ENCODE results near the gene DLG1. TPM values are rescaled to one million over a fixed set of nuclear protein-coding genes. Genes with fewer than 3 reads are reported as not detected.

Gene DLG1
- polyA plus RNA-seq, 3 donors: 84.9 to 90.7 (median 85.5) TPM

DNA sequence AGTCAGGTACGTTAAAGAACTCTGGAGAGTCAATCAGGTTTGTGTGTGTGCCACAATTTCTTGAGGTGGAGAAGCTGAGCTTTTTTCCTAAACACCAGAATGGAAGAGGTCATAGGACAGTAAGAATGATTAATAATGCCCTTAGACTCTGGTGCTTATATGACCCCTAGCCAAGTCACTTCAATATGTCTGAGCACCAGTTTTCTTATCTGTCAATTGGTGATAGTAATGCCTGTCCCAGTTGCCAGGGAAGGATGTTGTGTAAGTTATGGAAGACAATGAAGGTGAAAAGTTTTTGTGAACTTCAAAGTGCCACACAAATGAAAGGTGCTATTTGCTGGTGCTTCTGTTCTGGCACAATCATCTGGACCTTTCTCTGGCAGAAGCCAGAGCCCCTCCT lies 22.2 kb upstream of the DLG1 start:
- no peak for DNase-seq (ENCODE audit: low read depth in 3 of 3, low spot score in 2 of 3)

DNA sequence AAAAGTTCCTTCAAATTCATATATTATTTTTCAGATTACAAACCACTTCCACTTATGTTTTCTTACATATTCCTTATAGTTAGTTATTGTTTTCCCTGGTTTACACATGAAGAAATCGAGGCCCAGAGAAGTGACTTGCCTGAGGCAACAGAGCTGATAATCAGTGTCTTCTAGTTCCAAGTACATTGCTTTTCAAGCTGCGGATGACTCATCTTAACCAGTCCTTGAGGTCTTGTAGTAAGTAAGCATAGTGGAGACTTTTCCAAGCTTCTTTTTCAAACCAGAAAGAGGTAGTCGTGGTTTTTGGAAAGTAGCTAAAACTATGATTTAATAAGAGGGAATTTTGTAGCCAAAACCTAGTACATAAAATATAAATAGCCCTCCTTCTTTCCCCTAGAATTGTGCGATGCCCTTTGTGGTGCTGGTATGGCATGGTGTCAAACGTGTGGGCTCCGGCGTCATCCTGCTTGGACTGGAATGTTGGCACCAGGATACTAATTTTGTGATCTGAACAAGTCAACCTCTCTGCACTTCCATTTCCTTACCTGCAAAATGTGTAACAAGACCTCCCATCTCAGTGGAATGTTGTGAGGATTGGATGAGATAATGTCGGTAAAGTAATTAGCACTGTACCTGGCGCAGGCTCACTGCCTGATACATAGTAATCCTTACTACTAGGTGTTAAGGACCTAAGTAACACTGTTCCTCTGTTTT lies 19.0 kb upstream of the DLG1 start:
- DNase-seq (ENCODE audit: low read depth in 3 of 3, low spot score in 2 of 3): no peak

DNA sequence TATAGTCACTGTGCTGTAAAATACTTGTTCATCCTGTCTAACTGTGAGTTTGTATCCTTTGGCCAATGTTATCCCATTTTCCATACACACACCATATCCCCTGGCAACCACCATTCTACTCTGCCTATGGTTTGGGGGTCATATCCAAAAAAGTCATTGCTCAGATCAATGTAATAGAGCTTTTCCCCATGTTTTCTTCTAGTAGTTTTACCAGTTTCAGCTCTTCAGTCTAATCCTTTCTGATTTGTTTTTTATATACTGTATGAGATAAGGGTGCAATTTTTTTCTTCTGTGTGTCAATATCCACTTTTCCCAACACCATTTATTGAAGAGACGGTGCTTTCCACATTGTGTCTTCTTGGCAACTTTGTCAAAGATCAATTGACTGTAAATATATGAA lies 14.0 kb upstream of the DLG1 start:
- DNase-seq (ENCODE audit: low read depth in 3 of 3, low spot score in 2 of 3): no peak

DNA sequence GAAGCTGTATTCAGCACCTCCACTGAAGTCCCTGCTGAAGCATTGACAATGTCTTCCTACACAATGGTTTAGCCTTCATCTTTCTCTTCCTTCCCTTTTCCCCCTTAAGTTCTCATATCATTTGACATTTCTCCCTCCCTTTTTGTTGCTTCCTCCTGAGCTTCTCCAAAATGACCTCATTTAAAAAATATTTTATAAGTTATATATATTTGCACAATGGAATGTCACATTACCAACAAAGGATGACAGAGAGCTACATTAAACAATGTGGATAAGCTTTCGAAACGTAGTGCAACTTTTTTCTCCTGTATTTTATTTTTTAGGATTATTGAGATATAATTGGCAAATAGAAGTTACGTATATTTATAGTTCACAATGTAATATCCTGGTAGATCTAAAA lies 13.2 kb upstream of the DLG1 start:
- no peak for DNase-seq (ENCODE audit: low read depth in 3 of 3, low spot score in 2 of 3)

DNA sequence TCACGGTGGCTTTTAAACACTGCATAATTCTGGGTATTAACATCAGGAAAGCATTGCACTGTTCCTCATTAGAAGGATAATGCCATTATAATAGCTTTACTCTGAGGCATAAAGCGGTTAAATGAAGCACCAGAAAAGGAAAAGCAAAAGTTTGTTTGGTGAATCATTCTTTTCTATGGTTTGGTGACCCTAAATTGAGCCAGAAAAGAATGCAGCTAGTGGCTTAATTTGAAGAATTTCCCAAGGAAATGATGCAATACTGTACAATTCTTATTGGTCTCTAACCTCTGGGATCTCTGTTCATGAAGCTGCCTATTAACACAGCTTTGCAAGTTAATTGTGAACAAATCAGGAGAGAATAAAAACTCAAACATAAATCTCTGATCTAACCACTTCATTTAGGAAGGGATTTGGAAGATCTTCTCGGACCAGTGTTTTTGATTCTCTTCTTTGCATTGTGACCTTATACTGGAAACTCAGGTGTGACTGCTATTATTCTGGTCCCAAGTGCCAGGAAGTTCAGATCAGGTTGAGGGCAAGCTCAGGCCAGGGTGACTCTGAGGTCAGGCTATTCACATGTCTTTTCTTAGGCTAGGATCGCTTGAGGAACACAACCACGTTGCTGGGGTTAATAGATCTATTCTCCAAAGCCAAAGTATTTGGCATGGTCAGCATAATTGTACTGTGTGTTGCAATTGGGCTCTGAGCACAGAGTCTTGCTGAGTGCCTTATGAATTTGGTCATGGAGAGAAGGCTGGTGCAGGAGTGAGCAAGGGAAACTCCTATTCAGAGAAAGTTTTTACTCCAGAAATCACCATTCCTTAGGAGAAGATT lies 11.3 kb upstream of the DLG1 start:
- DNase-seq (ENCODE audit: low read depth in 3 of 3, low spot score in 2 of 3): no peak

DNA sequence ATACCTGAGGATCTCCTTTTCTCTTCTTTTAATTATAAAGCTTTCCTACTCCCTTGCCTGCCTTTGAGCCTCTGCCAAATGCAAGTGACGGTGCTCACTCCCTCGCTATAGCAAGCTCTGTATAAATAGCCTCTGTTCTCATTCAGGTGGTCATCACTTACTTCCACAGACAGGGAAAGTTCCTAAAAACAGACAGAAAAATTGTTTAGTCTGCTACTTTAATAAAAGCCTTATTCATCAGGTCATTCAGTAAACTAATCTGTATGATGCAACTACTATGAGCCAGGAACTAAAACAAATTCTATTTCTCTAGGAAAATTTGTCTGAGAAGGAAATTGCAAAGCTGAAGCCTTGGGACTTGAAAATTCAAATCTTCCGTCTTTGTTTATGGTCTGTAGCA lies 10.2 kb upstream of the DLG1 start:
- DNase-seq (ENCODE audit: low read depth in 3 of 3, low spot score in 2 of 3): no peak

DNA sequence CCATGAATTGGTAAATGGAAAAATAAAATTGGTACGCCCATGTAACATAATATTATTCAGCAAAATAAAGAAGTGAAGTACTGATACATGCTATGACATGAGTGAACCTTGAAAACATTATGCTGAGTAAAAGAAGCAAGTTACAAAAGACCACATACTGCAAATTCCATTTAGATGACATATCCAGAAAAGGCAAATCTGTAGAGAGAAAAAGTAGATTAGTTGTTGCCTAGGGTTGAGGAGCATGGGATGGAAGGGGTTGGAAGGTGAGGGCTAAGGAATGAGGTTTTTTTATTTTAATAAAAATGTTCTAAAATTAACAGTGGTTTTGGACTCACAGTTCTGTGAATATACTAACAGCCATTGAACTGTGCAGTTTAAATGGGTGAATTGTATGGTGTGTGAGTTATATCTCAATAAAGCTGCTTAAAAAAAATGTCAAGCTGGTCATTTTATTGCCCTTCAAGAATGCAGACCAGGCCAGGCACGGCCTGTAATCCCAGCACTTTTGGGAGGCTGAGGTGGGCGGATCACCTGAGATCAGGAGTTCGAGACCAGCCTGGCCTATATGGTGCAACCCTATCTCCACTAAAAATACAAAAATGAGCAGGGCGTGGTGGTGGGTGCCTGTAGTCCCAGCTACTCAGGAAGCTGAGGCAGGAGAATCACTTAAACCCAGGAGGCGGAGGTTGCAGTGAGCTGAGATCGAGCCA lies 8.1 kb upstream of the DLG1 start:
- DNase-seq (ENCODE audit: low read depth in 3 of 3, low spot score in 2 of 3): no peak

DNA sequence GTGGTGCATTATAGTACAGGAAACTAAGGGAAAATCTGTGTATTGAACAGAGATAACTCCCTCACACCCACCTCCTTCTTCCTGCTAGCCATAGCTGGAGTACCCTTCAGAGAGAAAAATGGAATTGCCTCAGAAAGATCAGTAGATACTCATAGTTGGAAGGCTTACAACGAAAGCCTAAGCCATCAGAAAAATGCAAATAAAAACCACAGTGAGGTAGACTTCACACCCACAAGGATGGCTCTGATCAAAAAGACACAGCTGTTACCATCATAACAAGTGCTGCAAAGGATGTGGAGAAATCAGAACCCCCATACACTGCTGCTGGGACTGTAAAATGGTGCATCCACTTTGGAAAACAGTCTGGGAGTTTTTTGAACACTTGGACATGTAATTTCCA lies 7.4 kb upstream of the DLG1 start:
- no peak for DNase-seq (ENCODE audit: low read depth in 3 of 3, low spot score in 2 of 3)

DNA sequence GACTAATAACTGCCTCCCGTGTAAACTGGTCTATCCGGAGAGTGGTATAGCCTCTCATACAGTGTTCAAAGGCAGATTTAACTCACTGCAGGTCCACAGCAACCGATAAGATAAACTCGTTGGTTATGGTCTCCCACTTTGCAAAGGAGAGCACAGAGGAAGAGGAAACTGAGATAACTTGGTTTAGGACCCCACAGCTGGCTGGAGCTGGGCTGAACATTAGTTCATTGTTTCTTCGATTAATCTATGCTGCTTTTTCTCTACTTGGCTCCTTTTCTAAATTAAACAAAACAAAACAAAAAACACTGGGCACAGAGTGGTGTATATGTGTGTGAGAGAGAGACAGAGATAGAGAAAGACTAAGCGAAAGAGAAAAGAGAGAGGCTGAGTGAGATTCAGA lies 5.0 kb upstream of the DLG1 start:
- DNase-seq (ENCODE audit: low read depth in 3 of 3, low spot score in 2 of 3): no peak

DNA sequence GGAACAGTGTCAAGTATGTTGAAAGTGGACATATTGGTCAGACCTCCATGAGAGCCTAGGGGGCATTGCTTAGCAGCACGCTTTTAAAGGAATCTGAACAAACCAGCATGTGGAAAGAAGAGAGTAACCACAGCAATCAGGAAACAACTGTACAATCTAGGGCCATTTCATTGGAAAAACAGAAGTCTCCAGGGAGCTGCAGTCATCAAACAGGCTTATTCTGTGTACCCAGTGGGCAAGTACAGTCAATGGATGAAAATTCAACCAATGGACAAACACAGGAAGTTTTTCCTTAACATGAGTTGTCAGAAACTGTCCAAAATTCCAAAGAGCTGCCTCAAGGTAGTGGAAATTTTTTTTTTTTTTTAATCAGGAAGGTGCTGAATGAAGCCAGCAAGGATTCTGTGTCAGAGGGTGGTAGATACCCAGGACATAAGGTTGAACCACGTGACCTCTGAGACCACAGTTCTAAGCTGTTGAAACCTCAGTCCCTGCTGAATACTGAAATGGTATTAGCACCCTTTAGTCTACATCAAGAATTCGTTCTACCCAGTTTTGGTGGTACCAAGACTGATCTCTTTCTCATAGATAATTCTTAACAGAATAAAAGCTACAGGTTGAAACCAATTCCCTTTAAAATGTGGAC lies 4.4 kb upstream of the DLG1 start:
- DNase-seq (ENCODE audit: low read depth in 3 of 3, low spot score in 2 of 3): no peak

DNA sequence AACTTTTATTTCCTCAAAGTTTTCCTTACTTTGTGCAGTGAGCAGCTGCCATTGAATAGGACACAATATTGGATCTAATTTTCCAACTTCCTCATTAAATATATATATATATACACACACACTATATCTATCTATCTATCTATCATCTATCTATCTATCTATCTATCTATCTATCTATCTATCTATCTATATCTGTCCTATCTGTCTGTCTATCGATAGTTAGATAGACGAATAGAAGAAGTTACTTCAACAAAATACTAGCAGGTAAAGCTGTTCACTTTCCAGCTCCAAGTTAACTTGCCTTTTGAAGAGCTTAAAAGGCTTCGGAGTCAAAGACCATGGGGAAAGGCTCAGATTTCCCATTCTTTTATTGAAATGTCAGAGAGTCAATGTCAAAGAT lies 3.6 kb upstream of the DLG1 start:
- no peak for DNase-seq (ENCODE audit: low read depth in 3 of 3, low spot score in 2 of 3)

DNA sequence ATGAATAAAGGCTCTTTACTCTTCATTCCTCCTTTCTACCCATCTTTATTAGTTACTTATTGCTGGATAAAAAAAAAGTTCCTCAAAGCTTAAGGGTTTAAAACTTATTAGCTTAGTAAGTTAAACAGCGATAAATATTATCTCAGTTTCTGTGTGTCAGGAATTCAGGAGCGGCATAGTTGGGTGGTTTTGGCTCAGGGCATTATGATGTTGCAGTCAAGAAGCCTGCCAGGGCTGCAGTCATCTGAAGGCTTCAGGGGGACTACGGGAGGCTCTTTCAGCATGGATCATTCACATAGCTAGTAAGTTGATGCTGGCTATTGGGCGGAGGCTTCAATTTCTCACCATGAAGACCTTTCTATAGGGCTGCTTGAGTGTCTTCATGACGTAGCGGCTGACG lies 1.9 kb upstream of the DLG1 start:
- no peak for DNase-seq (ENCODE audit: low read depth in 3 of 3, low spot score in 2 of 3)

DNA sequence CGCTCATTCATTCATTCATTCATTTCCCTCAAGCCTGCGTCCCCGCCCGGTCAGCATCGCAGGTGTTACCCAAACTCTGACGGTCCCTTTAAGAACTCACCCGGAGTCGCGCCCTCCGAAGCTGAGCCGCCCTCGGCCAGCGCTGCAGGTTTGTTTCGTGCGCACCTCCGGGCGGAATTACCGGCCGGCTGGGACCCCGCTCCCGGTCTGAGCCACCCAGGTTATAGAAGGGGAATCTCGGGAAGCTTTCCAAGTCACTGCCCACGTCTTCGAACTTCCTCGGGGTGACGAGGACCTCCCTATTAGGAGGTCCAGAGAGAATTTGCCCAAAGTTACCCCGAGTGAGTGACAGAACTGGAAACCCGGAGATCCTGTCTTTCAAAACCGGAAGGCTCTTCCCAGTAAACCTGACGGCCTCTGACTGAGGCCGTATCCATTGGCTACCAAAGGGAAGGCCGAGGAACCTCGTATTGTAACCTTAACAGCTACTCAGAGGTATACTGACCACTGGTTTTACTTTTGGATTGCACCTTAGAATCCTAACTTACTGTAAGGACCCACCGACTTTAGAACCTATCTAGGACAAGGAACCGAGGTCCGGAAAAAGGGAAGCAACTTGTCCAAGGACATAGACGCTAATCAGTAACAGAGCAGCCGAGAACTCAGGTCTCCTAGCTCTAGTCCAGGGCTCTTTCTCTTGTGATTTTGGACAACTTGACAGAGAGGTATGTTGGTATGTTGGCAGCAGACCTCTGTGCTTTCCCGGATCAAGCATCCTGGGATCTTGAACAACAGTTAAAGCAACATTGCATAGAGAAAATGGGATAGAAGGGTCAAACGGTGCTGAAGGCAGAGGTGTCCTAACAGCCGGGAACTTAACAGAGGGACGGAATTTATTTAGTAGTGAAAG lies 788 bp upstream of the DLG1 start:
- peak in 2 of 3 donors; percentile 21 to 27 for DNase-seq (ENCODE audit: low read depth in 3 of 3, low spot score in 2 of 3)

DNA sequence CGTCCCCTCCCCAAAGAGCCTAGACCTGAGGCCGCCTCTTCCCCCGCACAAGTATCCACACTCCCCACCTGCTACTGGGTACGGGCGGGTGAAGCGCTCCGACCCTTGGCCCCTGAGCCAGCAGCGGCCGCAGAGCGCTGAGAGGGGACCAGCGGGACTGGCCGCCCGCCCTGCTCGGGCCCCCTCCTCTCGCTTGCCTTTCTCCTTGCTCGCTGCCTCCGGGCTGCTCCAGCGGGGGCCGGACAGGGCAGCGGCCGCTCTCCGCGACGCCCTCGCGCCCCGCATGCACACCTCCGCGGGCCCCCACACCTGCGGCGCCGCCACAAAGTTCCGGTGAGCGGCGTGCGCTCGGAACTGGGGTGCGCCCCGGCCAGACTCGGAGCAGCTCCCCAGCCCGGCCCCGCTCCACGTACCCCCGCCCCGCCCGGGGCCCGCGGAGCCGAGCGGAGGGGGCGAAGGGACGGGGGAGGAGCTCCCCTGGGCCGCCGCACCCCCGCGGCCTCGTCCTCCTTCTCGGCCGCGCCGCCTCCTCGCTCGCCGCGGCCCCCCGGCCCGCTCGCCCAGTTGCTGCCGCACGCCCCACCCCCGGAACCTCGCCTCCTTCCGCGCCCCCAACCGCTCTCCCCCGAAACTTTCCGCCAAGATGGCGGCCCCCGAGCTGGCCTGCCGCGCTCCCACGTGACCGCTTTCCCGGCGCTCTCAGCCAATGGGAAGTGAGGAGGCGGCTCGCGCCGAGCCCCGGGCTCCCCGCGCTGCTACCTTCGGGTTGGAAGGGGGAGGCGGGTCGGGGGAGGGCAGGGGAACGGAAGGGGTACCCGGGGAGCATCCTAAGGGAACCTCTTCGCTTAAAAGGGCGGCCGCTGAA lies 704 bp downstream of the DLG1 start:
- DNase-seq (ENCODE audit: low read depth in 3 of 3, low spot score in 2 of 3): peak; percentile 61 to 81 (median 72)

DNA sequence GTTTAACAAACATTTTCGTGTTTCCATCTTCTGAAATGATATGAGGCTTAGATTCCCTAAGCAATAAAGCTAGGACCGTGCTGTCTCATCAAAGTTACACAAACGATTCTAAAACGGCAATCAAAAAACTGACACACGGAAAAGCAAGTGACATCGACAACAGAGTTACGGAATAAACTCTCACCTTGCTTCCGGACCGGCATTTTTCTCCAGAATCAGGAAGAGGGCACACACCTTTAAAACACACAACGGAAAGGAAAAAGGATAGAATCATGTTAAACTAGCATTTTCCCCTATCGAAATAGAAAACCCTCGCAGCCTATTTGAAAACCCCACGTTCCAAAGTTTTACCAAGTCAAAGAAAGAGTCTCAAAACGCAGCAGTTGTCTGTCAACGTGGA lies 1.4 kb downstream of the DLG1 start:
- no peak for DNase-seq (ENCODE audit: low read depth in 3 of 3, low spot score in 2 of 3)

DNA sequence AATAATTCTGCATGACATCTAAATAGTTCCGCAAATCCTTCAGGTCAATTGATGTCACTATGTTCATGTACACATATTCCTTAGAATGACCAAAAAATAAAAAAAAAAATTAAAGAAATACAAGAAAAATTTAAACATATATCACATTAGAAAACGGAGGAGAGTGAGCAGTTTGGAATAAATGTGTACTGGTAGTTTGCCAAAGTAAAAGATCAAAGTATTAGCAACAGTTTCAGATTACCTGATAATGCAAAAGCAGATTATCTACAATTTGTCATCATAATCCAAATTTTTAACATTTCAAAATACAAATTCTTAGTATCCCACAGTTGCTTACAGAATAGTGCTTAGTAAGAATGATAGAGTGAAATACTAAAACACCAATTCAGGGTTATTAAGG lies 1.9 kb downstream of the DLG1 start:
- no peak for DNase-seq (ENCODE audit: low read depth in 3 of 3, low spot score in 2 of 3)

DNA sequence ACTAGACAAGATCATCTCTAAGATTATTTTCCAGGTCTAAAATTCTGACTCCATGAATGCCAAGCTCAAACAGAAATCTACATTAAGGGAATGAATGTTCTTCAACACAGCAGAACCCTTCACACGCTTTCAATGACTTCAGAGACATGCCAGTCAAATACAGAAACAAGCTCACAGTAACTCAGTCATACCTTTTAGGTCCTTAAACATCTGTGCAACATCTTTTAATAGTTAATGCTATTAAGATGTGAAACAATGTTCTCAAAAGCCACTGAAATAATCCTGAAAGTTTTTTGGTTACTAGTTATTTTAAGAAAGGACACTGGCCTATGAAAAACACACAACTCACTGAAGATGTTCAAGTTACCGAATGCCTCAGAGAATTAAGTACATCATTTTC lies 2.5 kb downstream of the DLG1 start:
- no peak for DNase-seq (ENCODE audit: low read depth in 3 of 3, low spot score in 2 of 3)

DNA sequence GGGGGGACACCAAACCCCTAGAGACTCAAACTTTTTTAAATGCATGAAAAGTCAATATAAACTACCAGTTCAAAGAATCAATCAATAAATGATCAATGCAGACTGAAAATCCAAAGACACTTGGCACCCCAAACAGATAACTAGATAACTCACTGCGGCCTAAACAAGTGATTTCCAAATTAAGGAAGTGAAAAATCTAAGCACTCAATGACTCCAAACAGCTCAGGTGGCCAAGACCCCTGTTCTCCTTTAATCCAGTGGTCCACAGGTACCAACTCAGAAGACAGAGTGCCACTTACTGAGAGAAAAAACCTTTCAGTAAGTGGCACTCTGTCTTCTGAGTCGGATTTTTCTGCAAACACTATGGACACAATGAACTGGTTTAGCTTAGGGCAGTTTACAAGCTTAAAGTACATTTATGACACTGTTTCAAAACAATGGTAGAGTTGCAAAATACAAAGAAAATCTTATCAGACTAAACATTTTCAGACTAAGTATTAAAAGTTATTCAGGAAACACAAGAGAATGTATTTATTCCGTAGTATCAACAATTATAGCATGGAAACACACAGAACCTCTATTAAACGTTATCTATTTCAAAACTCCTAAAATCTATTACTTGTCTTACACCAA lies 4.7 kb downstream of the DLG1 start:
- DNase-seq (ENCODE audit: low read depth in 3 of 3, low spot score in 2 of 3): no peak

DNA sequence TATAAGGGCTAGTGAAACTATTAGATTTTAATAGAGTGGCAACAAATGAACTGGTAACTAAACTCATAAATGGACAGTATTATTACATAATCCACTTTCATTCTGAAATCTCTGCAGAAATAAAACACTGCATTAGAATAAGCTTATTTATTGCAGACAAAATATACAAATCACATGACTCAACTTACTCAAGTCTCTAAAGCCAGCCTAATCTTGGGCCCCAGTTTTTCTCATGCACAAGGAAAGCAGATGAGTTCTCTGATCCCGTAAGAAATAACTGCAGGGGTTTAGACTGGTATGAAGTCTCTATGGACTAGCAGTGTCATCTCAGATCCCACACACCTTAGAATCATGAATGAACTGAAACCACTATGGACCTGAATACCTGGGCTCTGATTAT lies 5.8 kb downstream of the DLG1 start:
- DNase-seq (ENCODE audit: low read depth in 3 of 3, low spot score in 2 of 3): no peak
